ENCODE data around the gene DDX17.

DDX17 gene

DNA sequence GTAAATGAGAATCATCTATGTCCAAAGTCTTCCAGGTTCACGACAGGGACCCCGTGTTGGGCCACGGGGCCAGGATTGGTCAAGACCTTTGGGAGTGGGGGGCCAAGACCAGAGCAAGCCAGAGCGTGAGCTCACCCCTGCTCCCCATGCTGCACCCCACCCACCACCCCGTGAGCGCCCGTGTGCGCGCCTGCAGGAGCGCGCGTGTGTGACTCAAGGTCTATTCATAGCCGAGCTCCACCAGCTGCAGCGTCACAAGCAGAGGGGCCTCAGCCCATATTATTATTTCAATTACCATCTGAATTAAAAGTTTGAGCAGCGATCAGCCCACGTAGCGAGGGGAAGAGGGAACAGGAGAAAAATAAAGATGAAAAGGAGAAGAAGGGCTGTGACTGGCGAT, 56.3 kb downstream of the DDX17 start:
- WGBS, 2 donors (ENCODE audit: extremely low coverage in 2 of 2, insufficient read length in 2 of 2, insufficient replicate concordance in 1 of 2) = no CpG with 5 or more reads among the region's 18 CpGs
- Histone ChIP-seq H2BK120ac (ENCODE audit: low read depth, low read length) (no peak overlapping the region), H3K9me3 (replicated peaks in 1 of 2; ENCODE audit: control insufficient read depth in 2 of 2, insufficient read depth in 1 of 2, low read depth in 1 of 2, low read length in 2 of 2) (peaks cover 0 to 2% of the 10 kb centered on the region in 2 donors), H3K23ac (ENCODE audit: low read depth, low read length, poor library complexity) (no peak overlapping the region), H3K4me3 (ENCODE audit: low read length in 2 of 2) (no peak overlapping the region), H3K4me1 (ENCODE audit: control insufficient read depth in 2 of 2, insufficient read depth in 1 of 2, low read depth in 1 of 2, low read length in 2 of 2) (peaks cover 21 to 25% of the 10 kb centered on the region in 2 donors), H3K4me2 (ENCODE audit: insufficient read depth, low read length, poor library complexity, severe bottlenecking) (no peak overlapping the region), H2BK5ac (ENCODE audit: low read length) (no peak overlapping the region), H3K27me3 (ENCODE audit: control insufficient read depth in 3 of 3, insufficient read depth in 3 of 3, low read depth in 1 of 3, low read length in 3 of 3) (peaks cover 7 to 20% (median 19%) of the 10 kb centered on the region in 3 experiments), H4K91ac (ENCODE audit: low read depth, low read length, poor library complexity) (no peak overlapping the region), H3K18ac (ENCODE audit: low read length) (peak overlapping the region; percentile 76), H3K4ac (ENCODE audit: low read length) (peak overlapping the region; percentile 66), H3K27ac (replicated peaks; ENCODE audit: low read length) (no peak overlapping the region), H2BK15ac (ENCODE audit: low read length) (peak overlapping the region; percentile 62), H2AFZ (ENCODE audit: low read length) (no peak overlapping the region), H3K36me3 (replicated peaks in 1 of 2; ENCODE audit: control insufficient read depth in 2 of 2, insufficient read depth in 2 of 2, low read length in 2 of 2) (no peaks in the 10 kb centered on the region), H4K8ac (ENCODE audit: low read depth, low read length) (no peak overlapping the region), H2BK12ac (ENCODE audit: low read length) (peak overlapping the region; percentile 58), H3K79me1 (ENCODE audit: low read depth, low read length) (peaks cover 5% of the 10 kb centered on the region), H3K9ac (ENCODE audit: low read depth, low read length, poor library complexity) (no peak overlapping the region), H3K14ac (ENCODE audit: low read length) (no peak overlapping the region), H2AK5ac (ENCODE audit: low read depth, low read length) (peak overlapping the region; percentile 95)
- DNase-seq (ENCODE audit: low spot score) = no peak

DNA sequence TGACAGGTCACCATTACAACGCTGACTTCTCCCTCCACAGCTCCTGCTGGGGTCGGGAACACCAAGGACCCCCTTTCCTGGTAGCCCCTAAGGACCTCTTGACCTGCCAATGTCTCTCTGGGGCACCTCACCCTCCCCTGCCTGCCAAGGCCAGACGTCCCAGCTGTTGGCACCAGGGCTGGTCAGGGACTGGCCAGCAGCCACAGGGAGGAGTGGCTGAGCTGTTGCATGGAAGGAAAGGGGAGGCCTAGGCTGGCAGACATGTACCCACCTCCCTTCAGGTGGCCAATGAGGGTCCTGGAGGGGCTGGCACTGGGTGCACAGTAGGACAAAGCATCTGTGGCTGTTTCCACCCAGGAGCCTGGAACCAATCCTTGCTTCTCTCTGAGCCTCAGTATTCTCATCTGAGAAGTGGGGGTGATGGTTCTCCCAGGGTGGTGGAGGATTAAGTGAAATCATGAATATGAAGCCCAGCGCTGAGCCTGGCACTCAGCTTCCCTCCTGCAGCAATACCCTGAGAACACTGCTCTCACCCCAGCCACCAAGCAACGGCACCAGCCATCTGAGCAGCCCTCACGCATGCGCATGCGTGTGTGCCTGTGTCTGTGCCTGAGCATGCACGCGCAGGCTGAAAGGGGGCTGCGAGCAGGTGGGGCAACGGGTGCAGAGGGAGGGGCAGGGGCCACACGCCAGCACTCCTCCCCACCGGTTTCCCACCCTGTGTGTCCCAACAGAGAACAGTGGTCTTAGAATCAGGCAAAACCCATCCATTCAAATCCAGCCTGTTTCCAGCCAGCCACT, 57.0 kb downstream of the DDX17 start:
- H2BK12ac ChIP-seq (ENCODE audit: low read length) = peak overlapping the region; percentile 94
- no peak overlapping the region for H3K9ac ChIP-seq (ENCODE audit: low read depth, low read length, poor library complexity)
- H2BK5ac ChIP-seq (ENCODE audit: low read length) = no peak overlapping the region
- H3K14ac ChIP-seq (ENCODE audit: low read length) = peak overlapping the region; percentile 98
- H3K27me3 ChIP-seq (ENCODE audit: control insufficient read depth in 3 of 3, insufficient read depth in 3 of 3, low read depth in 1 of 3, low read length in 3 of 3) = peaks cover 2 to 14% (median 12%) of the 10 kb centered on the region in 3 experiments
- H4K8ac ChIP-seq (ENCODE audit: low read depth, low read length) = peak overlapping the region; percentile 82
- H3K27ac ChIP-seq (replicated peaks; ENCODE audit: low read length) = no peak overlapping the region
- no peaks in the 10 kb centered on the region for H3K36me3 ChIP-seq (replicated peaks in 1 of 2; ENCODE audit: control insufficient read depth in 2 of 2, insufficient read depth in 2 of 2, low read length in 2 of 2)
- H4K91ac ChIP-seq (ENCODE audit: low read depth, low read length, poor library complexity) = no peak overlapping the region
- WGBS, 2 donors (ENCODE audit: extremely low coverage in 2 of 2, insufficient read length in 2 of 2, insufficient replicate concordance in 1 of 2) = no CpG with 5 or more reads among the region's 14 CpGs
- H3K4ac ChIP-seq (ENCODE audit: low read length) = peak overlapping the region; percentile 66
- DNase-seq (ENCODE audit: low spot score) = no peak
- peaks cover 5% of the 10 kb centered on the region for H3K79me1 ChIP-seq (ENCODE audit: low read depth, low read length)
- peak overlapping the region; percentile 95 for H2AK5ac ChIP-seq (ENCODE audit: low read depth, low read length)
- peak overlapping the region; percentile 80 for H3K18ac ChIP-seq (ENCODE audit: low read length)
- peaks cover 17 to 21% of the 10 kb centered on the region in 2 donors for H3K4me1 ChIP-seq (ENCODE audit: control insufficient read depth in 2 of 2, insufficient read depth in 1 of 2, low read depth in 1 of 2, low read length in 2 of 2)
- H3K23ac ChIP-seq (ENCODE audit: low read depth, low read length, poor library complexity) = peak overlapping the region; percentile 91
- H2BK15ac ChIP-seq (ENCODE audit: low read length) = no peak overlapping the region
- no peak overlapping the region for H2BK120ac ChIP-seq (ENCODE audit: low read depth, low read length)
- H3K4me2 ChIP-seq (ENCODE audit: insufficient read depth, low read length, poor library complexity, severe bottlenecking) = no peak overlapping the region
- peaks cover 0 to 2% of the 10 kb centered on the region in 2 donors for H3K9me3 ChIP-seq (replicated peaks in 1 of 2; ENCODE audit: control insufficient read depth in 2 of 2, insufficient read depth in 1 of 2, low read depth in 1 of 2, low read length in 2 of 2)
- H2AFZ ChIP-seq (ENCODE audit: low read length) = no peak overlapping the region
- H3K4me3 ChIP-seq (ENCODE audit: low read length in 2 of 2) = no peak overlapping the region

DNA sequence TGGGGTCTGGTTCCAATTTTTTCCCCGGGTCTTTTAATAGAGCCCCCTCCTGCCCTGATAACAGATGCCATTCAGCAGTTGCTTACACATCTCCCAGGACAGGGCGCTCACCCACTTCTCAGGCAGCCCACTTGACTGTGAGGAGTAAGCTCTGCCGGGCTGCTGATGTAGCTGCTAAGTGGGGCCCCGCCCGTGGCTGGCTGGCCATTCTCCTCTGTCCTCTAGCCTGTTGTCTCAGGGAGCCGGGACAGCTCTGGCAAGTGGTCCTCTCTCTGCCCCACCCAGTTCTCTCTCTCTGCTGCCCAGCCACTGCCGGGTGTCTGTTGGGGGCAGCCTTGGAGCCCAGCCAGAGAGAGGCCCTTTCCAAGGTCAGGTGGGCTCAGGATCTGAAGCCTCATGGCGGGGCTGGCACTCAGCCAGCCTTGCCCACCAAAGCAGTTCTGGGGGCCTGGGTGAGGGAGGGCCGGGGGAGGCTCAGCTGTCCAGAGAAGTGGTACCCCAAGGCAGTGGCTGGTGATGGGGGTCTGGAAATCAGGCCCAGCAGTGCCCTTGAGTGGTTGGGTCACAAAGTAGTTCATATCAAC, 60.0 kb downstream of the DDX17 start:
- Histone ChIP-seq H3K9me3 (replicated peaks in 1 of 2; ENCODE audit: control insufficient read depth in 2 of 2, insufficient read depth in 1 of 2, low read depth in 1 of 2, low read length in 2 of 2) (peaks cover 0 to 2% of the 10 kb centered on the region in 2 donors), H3K14ac (ENCODE audit: low read length) (no peak overlapping the region), H3K9ac (ENCODE audit: low read depth, low read length, poor library complexity) (no peak overlapping the region), H4K91ac (ENCODE audit: low read depth, low read length, poor library complexity) (no peak overlapping the region), H3K4me2 (ENCODE audit: insufficient read depth, low read length, poor library complexity, severe bottlenecking) (no peak overlapping the region), H2BK15ac (ENCODE audit: low read length) (peak overlapping the region; percentile 33), H2BK120ac (ENCODE audit: low read depth, low read length) (no peak overlapping the region), H3K23ac (ENCODE audit: low read depth, low read length, poor library complexity) (no peak overlapping the region), H3K18ac (ENCODE audit: low read length) (peak overlapping the region; percentile 35), H2BK5ac (ENCODE audit: low read length) (no peak overlapping the region), H3K27ac (replicated peaks; ENCODE audit: low read length) (no peak overlapping the region), H3K27me3 (ENCODE audit: control insufficient read depth in 3 of 3, insufficient read depth in 3 of 3, low read depth in 1 of 3, low read length in 3 of 3) (peaks cover 0 to 2% (median 0%) of the 10 kb centered on the region in 3 experiments), H3K36me3 (replicated peaks in 1 of 2; ENCODE audit: control insufficient read depth in 2 of 2, insufficient read depth in 2 of 2, low read length in 2 of 2) (no peaks in the 10 kb centered on the region), H2AK5ac (ENCODE audit: low read depth, low read length) (peak overlapping the region; percentile 70), H2BK12ac (ENCODE audit: low read length) (no peak overlapping the region), H3K4me3 (ENCODE audit: low read length in 2 of 2) (no peak overlapping the region), H4K8ac (ENCODE audit: low read depth, low read length) (no peak overlapping the region), H3K79me1 (ENCODE audit: low read depth, low read length) (peaks cover 3% of the 10 kb centered on the region), H3K4ac (ENCODE audit: low read length) (no peak overlapping the region), H3K4me1 (ENCODE audit: control insufficient read depth in 2 of 2, insufficient read depth in 1 of 2, low read depth in 1 of 2, low read length in 2 of 2) (peaks cover 9 to 14% of the 10 kb centered on the region in 2 donors), H2AFZ (ENCODE audit: low read length) (no peak overlapping the region)
- DNase-seq (ENCODE audit: low spot score) = no peak
- no CpG with 5 or more reads among the region's 9 CpGs for WGBS, 2 donors (ENCODE audit: extremely low coverage in 2 of 2, insufficient read length in 2 of 2, insufficient replicate concordance in 1 of 2)

DNA sequence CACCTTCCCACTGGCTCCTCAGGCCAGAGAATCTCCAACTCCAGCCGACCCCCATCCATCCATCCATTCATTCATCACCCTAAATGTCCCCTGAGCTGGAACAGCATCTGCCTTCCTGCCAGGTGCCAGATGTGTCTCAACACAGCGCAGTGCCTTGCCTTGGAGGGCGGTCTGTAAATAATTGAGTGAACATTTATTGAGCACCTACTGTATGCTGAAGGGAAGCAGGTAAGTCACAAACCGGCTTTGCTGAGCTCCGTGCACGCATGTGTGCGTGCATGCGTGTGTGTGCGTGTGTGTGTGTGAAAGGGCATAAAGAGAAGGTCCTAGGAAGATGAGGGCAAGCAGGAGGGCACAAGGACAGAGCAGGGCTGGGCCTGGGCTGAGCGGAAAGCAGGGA, 61.3 kb downstream of the DDX17 start:
- peak overlapping the region in 1 of 2 donors; percentile 21 for H3K4me3 ChIP-seq (ENCODE audit: low read length in 2 of 2)
- no peak overlapping the region for H3K27ac ChIP-seq (replicated peaks; ENCODE audit: low read length)
- no peak overlapping the region for H3K23ac ChIP-seq (ENCODE audit: low read depth, low read length, poor library complexity)
- no peak for DNase-seq (ENCODE audit: low spot score)
- peaks cover 3% of the 10 kb centered on the region for H3K79me1 ChIP-seq (ENCODE audit: low read depth, low read length)
- H2BK5ac ChIP-seq (ENCODE audit: low read length) = no peak overlapping the region
- no peak overlapping the region for H3K4ac ChIP-seq (ENCODE audit: low read length)
- H2BK15ac ChIP-seq (ENCODE audit: low read length) = no peak overlapping the region
- H3K36me3 ChIP-seq (replicated peaks in 1 of 2; ENCODE audit: control insufficient read depth in 2 of 2, insufficient read depth in 2 of 2, low read length in 2 of 2) = no peaks in the 10 kb centered on the region
- peak overlapping the region; percentile 81 for H2AK5ac ChIP-seq (ENCODE audit: low read depth, low read length)
- H2AFZ ChIP-seq (ENCODE audit: low read length) = no peak overlapping the region
- H4K8ac ChIP-seq (ENCODE audit: low read depth, low read length) = no peak overlapping the region
- H3K9ac ChIP-seq (ENCODE audit: low read depth, low read length, poor library complexity) = no peak overlapping the region
- H2BK12ac ChIP-seq (ENCODE audit: low read length) = no peak overlapping the region
- no peak overlapping the region for H3K4me2 ChIP-seq (ENCODE audit: insufficient read depth, low read length, poor library complexity, severe bottlenecking)
- peaks cover 3 to 10% of the 10 kb centered on the region in 2 donors for H3K4me1 ChIP-seq (ENCODE audit: control insufficient read depth in 2 of 2, insufficient read depth in 1 of 2, low read depth in 1 of 2, low read length in 2 of 2)
- no peak overlapping the region for H2BK120ac ChIP-seq (ENCODE audit: low read depth, low read length)
- no peaks in the 10 kb centered on the region for H3K9me3 ChIP-seq (replicated peaks in 1 of 2; ENCODE audit: control insufficient read depth in 2 of 2, insufficient read depth in 1 of 2, low read depth in 1 of 2, low read length in 2 of 2)
- WGBS, 2 donors (ENCODE audit: extremely low coverage in 2 of 2, insufficient read length in 2 of 2, insufficient replicate concordance in 1 of 2) = no CpG with 5 or more reads among the region's 10 CpGs
- peak overlapping the region; percentile 1 for H3K18ac ChIP-seq (ENCODE audit: low read length)
- peaks cover 0 to 2% (median 0%) of the 10 kb centered on the region in 3 experiments for H3K27me3 ChIP-seq (ENCODE audit: control insufficient read depth in 3 of 3, insufficient read depth in 3 of 3, low read depth in 1 of 3, low read length in 3 of 3)
- H4K91ac ChIP-seq (ENCODE audit: low read depth, low read length, poor library complexity) = no peak overlapping the region
- H3K14ac ChIP-seq (ENCODE audit: low read length) = no peak overlapping the region

Measured in neuronal stem cell (in vitro differentiated cells).